ENCODE results near the gene MACROD2. TPM values are rescaled to one million over a fixed set of nuclear protein-coding genes. Genes with fewer than 3 reads are reported as not detected.

MACROD2 gene
- total RNA-seq, 1 donor: 0.81 TPM

- DNase-seq (ENCODE audit: low read depth in 2 of 3, low spot score in 2 of 3): no peak
Measured at GRCh38 chr20:14622796-14623195, 627.5 kb downstream of the MACROD2 start.

- DNase-seq (ENCODE audit: low read depth in 2 of 3, low spot score in 2 of 3): no peak
Measured at GRCh38 chr20:14631011-14631410, 635.7 kb downstream of the MACROD2 start.

GRCh38 chr20:14632906-14633305, 637.6 kb downstream of the MACROD2 start:
- DNase-seq (ENCODE audit: low read depth in 2 of 3, low spot score in 2 of 3): no peak

GRCh38 chr20:14633507-14633906, 638.2 kb downstream of the MACROD2 start:
- DNase-seq (ENCODE audit: low read depth in 2 of 3, low spot score in 2 of 3): no peak

GRCh38 chr20:14634665-14635064, 639.3 kb downstream of the MACROD2 start:
- DNase-seq (ENCODE audit: low read depth in 2 of 3, low spot score in 2 of 3): no peak

GRCh38 chr20:14637441-14637840, 642.1 kb downstream of the MACROD2 start:
- DNase-seq (ENCODE audit: low read depth in 2 of 3, low spot score in 2 of 3): no peak

GRCh38 chr20:14643146-14643545, 647.8 kb downstream of the MACROD2 start:
- DNase-seq (ENCODE audit: low read depth in 2 of 3, low spot score in 2 of 3): no peak

GRCh38 chr20:14643556-14643955, 648.2 kb downstream of the MACROD2 start:
- DNase-seq (ENCODE audit: low read depth in 2 of 3, low spot score in 2 of 3): no peak

- DNase-seq (ENCODE audit: low read depth in 2 of 3, low spot score in 2 of 3): no peak
Measured at GRCh38 chr20:14644306-14645097, 649.2 kb downstream of the MACROD2 start.

GRCh38 chr20:14647016-14647415, 651.7 kb downstream of the MACROD2 start:
- DNase-seq (ENCODE audit: low read depth in 2 of 3, low spot score in 2 of 3): no peak

GRCh38 chr20:14649662-14650061, 654.3 kb downstream of the MACROD2 start:
- DNase-seq (ENCODE audit: low read depth in 2 of 3, low spot score in 2 of 3): no peak

GRCh38 chr20:14657266-14658005, 662.1 kb downstream of the MACROD2 start:
- no peak for DNase-seq (ENCODE audit: low read depth in 2 of 3, low spot score in 2 of 3)

- no peak for DNase-seq (ENCODE audit: low read depth in 2 of 3, low spot score in 2 of 3)
Measured at GRCh38 chr20:14664101-14664500, 668.8 kb downstream of the MACROD2 start.

GRCh38 chr20:14666696-14667095, 671.4 kb downstream of the MACROD2 start:
- DNase-seq (ENCODE audit: low read depth in 2 of 3, low spot score in 2 of 3): no peak

- no peak for DNase-seq (ENCODE audit: low read depth in 2 of 3, low spot score in 2 of 3)
Measured at GRCh38 chr20:14667226-14667625, 671.9 kb downstream of the MACROD2 start.

- no peak for DNase-seq (ENCODE audit: low read depth in 2 of 3, low spot score in 2 of 3)
Measured at GRCh38 chr20:14672066-14672465, 676.8 kb downstream of the MACROD2 start.

- DNase-seq (ENCODE audit: low read depth in 2 of 3, low spot score in 2 of 3): no peak
Measured at GRCh38 chr20:14673164-14673563, 677.8 kb downstream of the MACROD2 start.

GRCh38 chr20:14677455-14677854, 682.1 kb downstream of the MACROD2 start:
- no peak for DNase-seq (ENCODE audit: low read depth in 2 of 3, low spot score in 2 of 3)

GRCh38 chr20:14685183-14685582, 689.9 kb downstream of the MACROD2 start:
- no peak for DNase-seq (ENCODE audit: low read depth in 2 of 3, low spot score in 2 of 3)

GRCh38 chr20:14687313-14687712, 692.0 kb downstream of the MACROD2 start:
- no peak for DNase-seq (ENCODE audit: low read depth in 2 of 3, low spot score in 2 of 3)

- DNase-seq (ENCODE audit: low read depth in 2 of 3, low spot score in 2 of 3): no peak
Measured at GRCh38 chr20:14688005-14688404, 692.7 kb downstream of the MACROD2 start.

GRCh38 chr20:14691994-14692393, 696.7 kb downstream of the MACROD2 start:
- DNase-seq (ENCODE audit: low read depth in 2 of 3, low spot score in 2 of 3): no peak

All from hematopoietic multipotent progenitor cell (in vitro differentiated cells).